HG03442 (cell line): ENCODE data around the gene NINJ2.
"Not testable (repeated sequence)": the region's sequence is repeated elsewhere in the genome, so short reads cannot be mapped to it uniquely, and the experiment has no call there.

Experiments
- ATAC-seq: cut with Tn5 transposase; IDR thresholded peaks from one replicate; pipeline ENCODE4 v1.9.1; 2021; ENCODE audit warnings: mild to moderate bottlenecking, moderate library complexity; ENCODE audit not compliant: unreplicated experiment

Gene NINJ2

DNA sequence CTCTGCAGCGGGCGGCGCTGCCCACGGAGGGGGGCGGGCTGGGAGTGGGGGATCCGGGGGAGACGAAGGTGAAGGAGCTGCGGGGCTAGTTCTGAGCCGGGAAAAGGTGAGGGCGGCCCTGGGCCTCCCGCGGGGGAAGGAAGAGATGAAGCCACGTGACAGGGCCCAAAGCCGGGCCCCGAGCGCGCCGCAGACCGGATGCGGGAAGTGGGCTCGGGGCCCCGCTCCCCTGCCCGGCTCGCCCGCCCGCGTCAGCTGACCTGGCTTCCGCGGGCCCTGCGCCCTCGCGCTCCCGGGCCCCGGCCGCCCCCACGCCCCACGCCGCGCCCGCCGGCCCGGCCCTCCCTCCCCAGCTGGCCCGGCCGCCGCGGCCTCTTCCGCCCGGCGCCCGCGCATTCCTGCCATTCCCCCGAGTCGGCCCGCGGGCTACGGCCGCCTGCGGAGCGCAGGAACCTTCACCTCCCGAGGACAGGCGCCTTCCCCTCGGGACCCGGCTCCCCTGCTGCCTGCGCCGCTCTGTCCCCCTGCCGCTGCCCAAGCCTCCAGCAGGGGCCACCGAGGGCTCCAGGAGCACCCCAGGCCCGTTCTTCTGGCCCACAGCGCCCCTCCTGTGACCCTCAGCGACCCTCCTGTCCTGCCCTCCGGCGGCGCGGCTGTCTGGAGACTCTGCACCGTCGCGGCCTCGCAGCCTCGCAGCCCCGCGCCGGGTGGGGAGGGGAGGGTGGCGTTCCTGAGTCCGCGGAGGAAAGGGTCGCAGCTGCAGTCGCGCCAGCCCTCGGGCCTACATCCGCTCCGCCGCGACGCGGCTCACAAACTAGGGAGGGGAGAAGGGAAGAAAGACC is 20.4 kb downstream of the NINJ2 start:
- ATAC-seq, result peak; percentile 59

DNA sequence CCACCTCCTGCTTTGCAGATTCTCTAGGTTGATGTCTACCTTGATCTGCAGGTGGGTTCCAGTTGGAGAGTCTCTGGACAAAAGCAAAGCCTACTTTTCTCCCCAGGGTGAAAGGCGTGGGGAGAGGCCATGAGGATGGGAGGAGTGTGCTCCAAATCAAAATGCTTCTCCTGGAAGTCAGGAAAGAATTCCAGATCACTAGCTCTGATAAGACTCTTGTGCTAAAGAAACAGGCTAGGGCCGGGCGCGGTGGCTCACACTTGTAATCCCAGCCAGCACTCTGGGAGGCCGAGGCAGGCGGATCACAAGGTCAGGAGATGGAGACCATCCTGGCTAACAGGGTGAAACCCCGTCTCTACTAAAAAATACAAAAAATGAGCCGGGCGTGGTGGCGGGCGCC is 21.9 kb downstream of the NINJ2 start:
- ATAC-seq, result not testable (repeated sequence)

DNA sequence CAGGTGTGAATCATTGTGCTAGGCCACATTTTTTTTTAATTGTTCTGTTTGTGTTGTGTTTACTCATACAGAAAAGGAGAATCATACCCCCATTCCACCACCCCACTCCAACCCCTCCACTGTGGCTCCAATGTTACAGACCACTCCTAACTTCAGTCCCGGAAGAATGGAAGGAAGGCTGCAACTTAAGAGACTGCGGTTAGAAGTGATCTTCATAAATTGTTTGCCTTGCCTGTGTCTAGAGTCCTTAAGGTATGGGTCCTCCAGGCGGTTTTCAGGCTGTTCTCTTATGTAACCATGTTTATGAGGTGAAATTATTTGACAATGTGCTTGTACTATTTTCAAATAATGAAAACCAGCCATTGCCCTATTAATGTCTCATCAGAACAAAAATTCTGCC is 22.5 kb downstream of the NINJ2 start:
- no peak for ATAC-seq

GRCh38 chr12:639988-640387 is 23.3 kb downstream of the NINJ2 start:
- no peak for ATAC-seq

GRCh38 chr12:639566-639965 is 23.7 kb downstream of the NINJ2 start:
- no peak for ATAC-seq

DNA sequence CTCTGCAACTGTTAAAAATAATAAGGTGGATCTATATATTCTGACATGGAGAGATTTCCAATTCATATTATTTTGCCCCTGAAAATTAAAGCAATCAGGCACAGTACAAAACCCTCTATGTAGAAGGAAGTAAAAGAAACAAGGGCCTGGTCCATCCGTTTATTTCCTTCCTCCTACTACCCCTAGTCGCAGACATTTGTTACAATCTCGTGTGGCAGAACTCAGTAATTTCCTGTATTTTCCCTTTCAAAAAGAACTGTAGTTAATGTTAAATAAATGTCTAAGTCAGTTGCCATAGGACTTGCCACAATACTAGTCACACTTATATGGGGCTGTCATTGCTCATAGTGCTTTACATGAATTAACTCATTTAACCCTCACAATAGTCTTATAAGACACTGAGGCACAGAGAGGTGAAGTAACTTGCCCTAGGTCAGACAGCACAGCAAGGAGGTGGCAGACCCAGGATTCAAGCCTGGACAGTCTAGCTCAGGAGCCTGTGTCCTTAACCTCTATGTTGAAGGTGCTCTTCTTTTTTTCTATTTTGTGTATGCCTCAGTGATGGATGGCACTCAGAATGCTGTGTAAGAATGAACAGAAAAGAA is 24.2 kb downstream of the NINJ2 start:
- ATAC-seq, result no peak

- ATAC-seq, result no peak
Measured at GRCh38 chr12:636632-637031, 26.6 kb downstream of the NINJ2 start.

DNA sequence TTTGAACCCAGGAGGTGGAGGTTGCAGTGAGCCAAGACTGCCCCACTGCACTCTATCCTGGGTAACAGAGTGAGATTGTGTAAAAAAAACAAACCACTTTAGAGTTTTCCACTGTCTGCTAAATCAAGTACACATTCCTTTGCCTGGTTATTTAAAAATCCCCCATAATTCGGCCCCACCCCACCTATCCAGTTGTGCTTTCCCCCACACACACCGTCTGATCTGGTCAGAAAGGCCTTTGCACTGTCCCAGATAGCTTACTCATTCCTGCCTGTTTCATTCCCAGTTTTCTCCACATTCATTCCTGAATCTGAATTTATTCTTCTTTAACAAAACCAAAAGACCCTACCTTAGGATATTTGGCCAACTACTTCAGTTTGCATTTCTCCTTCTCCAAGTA is 29.5 kb downstream of the NINJ2 start:
- ATAC-seq, result no peak

GRCh38 chr12:632102-632696 is 31.0 kb downstream of the NINJ2 start:
- no peak for ATAC-seq

DNA sequence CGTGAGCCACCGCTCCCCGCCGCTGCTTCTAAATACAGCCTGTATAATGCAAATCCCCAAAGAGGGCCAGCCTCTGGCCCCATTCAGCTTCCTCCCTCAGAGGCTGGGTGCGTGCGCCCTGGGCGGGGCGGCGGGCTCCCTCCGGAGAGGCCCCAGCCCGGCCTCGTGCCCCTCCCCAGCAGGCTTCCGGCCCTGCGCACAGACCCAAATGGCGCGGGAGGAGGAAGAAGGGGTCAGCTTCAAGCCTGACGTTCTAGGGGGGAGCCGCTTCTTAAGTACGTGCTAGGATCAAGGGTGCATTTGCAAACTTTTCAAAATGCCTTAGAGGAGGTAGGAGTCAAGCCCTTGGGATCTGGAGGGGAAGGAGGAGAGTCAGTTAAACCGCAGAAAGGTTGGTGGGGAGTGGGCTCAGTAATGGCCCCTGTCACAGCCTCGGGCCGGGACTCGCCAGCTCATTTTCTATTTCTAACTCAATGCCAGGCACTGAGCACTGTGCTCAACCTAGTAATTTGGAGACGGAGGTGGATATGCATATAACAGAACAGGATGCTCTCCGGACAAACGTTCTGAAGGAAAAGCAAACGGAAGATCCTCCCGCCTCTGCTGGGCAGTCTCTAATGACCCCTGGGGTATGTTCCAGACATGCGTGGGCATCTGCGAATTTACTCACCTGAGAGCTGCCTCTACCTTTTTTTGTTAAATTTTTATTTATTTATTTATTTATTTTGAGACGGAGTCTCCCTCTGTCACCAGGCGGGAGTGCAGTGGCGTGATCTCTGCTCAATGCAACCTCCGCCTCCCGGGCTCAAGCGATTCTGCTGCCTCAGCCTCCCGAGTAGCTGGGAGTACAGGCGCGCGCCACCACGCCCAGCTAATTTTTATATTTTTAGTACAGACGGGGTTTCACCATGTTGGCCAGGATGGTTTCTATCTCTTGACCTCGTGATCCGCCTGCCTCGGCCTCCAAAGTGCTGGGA is 32.3 kb downstream of the NINJ2 start:
- ATAC-seq, result peak; percentile 80

GRCh38 chr12:628742-629078 is 34.5 kb downstream of the NINJ2 start:
- not testable (repeated sequence) for ATAC-seq

DNA sequence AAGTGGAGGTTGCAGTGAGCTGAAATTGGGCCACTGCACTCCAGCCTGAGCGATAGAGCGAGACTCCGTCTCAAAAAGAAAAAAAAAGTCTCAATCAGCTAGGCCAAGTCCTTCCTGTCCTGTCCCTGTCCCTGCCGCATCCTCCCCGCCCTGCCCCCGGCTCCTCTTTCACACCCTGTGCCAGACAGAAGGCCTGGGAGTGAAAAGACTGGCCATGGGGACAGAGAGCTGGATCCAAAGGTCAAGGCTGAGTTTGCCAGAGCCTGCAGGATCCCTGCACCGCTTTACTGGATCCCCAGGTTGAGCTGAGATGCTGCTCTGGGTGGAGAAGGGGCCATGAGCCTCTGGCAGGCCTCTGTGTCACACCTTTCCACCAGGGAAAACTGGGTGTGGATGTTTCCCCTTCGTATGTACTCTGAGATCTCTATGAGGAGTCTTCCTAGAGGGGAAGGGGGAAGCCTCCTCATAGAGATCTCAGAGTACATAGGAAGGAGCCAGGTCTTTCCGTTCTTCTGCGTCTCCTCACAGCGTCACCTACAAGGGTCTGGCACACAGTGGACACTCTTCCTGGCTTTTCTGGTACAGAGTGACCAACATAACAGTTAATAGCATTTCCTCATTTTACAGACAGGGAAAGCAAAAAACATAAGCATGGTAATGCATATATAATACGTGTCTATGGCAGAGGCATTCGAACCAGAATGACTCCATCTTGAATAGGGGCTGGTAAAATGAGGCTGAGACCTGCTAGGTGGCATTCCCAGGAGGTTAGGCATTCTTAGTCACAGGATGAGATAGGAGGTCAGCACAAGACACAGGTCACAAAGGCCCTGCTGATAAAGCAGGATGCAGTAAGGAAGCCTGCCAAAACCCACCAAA is 35.1 kb downstream of the NINJ2 start:
- no peak for ATAC-seq

DNA sequence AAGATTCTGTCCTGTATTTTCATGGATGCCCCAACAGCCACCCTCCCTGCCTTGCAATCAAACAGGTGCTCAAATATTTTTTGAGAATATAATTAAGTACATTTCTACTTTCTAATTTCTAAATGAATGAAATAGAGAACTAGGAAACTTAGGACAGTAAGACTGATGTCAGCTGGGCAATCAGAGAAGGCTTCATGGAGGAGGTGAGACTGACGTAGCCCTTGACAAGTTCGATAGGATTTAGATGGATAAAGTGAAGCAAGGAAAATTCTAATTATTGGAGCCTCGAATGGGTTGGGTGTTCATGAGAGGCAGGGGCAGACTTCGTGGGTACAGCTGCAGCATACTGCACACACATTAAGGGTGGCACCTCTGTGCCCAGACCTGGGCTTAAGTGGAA is 36.0 kb downstream of the NINJ2 start:
- ATAC-seq, result no peak

DNA sequence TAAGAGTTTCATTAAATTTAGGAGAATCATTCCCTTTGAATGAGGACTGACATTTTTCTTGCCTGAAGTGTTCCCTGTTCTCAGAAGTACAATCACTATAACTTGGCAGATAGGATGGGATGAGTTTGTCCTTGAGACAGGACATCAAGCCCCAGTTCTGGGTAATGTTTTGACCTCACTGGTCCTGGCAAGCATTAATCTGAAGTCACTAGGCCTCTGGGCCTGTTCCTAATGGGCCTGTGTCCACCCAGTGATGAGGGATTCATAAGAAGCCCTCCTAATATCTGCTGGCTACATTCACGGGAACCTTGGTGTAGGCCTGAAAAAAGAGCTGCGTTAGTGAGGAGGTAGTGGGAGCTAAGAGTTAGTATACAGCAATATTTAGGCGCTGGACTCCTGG is 37.2 kb downstream of the NINJ2 start:
- ATAC-seq, result no peak

- ATAC-seq, result no peak
Measured at GRCh38 chr12:623865-624372, 39.3 kb downstream of the NINJ2 start.

DNA sequence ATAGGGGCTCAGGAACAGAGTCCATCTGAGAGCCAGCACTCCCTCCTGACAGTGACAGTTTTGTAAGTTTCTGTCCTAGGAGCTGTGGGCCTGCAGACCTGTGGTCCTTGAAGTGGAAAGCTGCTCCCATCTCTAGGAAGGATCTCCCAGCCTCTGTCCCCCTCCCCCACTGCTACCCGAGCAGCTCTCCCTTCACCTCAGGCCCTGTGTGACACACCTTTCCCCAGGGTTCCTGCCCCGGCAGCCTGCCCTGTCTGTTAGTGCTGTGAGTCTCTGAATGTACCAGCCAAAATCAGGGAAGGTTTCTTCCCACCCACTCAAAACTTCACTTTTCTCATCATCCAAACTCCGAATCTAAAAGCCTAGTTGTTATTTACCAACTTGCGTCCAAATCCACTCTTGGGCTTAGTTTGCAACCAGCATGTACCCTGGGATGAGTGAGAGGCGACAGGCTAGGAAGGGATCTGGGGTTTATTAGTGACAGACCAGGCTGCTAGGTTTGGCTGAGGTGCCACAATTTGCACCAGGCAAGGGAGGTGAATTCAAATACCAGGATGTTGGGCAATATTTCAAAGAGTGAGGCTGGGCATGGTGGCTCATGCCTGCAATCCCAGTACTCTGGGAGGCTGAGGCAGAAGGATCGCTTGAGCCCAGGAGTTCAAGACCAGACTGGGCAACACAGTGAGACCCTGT is 39.9 kb downstream of the NINJ2 start:
- no peak for ATAC-seq

DNA sequence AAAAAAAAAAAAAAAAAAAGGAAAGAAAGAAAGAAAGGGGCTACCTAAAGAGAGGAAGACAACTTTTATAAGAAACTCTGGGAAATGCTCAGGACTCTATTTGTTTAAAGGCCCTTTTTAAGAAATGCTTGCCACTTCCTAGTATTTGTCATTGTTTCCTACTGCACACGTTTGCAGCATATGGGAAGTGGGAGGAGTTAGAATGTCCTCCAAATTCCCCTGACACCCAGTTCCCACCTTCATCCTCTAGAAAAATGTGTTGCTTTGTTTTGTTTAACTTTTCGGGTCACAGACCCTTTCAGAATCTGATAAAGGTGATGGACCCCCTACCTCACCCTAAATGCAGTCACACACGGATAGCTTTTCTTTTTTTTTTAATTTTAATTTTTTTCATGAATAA is 40.8 kb downstream of the NINJ2 start:
- ATAC-seq, result no peak

GRCh38 chr12:619346-619745 is 43.9 kb downstream of the NINJ2 start:
- no peak for ATAC-seq

DNA sequence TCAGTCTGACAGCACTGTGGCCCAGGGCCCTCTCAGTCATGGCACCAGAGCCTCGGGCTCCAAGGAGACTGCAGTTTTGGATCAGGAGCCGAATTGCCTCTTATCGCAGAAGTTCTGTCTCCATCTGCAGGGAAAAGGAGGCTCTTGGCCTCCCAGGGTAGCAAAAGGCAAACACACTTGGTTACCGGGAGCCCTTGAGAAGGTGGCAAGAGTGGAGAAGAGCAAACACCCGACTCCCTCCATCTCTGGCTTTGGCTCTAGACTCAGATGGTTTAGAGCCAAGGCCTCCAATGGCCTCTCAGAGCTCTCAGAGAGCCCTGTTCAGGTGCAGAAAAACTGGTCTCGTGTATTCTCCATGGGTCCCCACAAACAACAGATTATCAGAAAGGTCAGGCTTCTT is 44.6 kb downstream of the NINJ2 start:
- no peak for ATAC-seq
